ENCODE measurements around the gene ZNF845.
A peak's percentile ranks its signal among the peaks of the same experiment; 100 is the strongest.
"Not testable (repeated sequence)": the region's sequence is repeated elsewhere in the genome, so short reads cannot be mapped to it uniquely, and the experiment has no call there.

The ZNF845 gene

GRCh38 chr19:53333463-53334449, at the start of gene ZNF845:
ZNF845 (plus strand) TSS chr19:53333749; CDS start chr19:53341308, 7,559 bp downstream.
- DNase-seq: peak; percentile 87

DNA sequence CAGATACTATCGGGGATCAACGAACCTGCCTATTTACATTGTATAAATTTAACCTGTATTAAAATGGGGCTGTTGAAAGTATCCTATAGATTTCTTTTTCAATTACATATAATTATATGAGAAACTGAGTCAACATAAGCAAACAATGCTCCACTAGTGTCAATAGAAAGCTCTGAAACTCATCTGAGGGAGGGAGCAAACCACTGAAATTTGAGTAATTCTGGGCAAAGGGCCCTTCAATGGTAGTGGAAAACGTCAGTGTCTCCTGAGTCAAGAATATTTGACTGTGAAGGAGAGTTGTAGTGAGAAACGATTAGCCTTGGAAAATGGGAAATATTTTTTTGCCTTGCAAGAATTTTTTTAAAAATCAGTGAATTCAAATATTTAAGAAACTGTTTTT, 48.5 kb upstream of the ZNF845 start:
- no peak for DNase-seq

GRCh38 chr19:53290758-53291549, 42.6 kb upstream of the ZNF845 start:
- DNase-seq: no peak

- no peak for DNase-seq
Observed at GRCh38 chr19:53294786-53295441, 38.6 kb upstream of the ZNF845 start.

DNA sequence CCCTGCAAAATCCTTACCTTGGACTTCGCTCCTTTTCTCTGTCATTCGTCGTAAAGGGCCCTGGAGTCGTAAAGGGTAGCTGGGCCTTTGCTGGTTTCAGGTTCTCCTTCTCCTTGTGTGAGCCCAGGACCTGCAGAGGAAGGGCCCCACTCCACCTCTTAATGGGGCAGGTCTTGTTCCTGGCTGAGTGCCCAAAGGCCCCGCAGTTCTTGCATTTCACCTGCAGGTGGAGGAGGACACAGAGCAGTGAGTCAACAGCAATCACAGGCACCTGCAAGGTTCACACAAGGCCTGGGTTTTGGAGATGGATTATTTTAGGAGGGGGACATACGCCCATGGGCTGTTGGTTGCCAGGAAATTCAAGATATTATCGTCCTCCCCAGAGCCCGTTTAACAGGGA, 32.2 kb upstream of the ZNF845 start:
- not testable (repeated sequence) for DNase-seq

DNA sequence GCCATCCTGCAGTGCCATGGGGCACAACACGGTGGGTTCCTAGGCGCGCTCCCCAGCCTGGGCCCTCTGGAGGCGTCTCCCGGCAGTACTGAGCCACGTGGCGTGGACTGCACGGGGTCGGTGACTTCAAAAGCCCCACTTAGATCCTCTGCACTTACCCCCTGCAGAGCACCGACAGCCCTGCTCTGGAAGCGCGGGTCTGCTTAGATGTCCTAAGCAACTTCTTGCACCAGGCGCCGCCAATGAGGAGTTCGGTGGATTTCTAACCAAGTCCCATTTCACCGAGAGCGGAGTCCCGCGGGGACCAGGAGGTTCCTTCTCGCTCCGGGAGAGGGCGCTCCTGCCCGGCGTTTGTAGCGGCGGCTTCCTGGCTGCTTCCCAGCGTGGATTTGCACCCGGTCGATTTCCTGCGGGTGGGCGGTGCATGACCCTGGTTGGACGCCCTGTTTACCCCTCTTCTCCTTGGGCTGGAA, 25.2 kb upstream of the ZNF845 start:
- DNase-seq: peak; percentile 1

DNA sequence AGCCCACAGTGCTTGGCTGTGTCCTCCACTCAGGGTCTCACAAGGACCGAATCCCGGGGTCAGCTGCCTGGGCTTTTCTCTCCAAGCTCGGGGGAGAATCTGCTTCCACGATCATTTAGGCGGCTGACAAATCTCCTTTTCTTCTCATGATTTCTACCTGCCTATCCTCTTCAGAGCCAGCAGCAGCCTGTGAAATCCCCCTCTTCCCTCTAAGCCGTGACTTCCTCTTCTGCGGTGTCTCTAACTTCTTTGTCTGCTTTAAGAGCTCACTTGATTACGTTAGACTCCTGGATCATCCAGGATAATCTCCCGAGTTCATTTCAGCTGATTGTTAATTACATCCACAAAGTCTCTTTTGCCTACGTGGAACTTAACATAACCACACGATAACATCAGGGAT, 22.5 kb upstream of the ZNF845 start:
- no peak for DNase-seq

DNA sequence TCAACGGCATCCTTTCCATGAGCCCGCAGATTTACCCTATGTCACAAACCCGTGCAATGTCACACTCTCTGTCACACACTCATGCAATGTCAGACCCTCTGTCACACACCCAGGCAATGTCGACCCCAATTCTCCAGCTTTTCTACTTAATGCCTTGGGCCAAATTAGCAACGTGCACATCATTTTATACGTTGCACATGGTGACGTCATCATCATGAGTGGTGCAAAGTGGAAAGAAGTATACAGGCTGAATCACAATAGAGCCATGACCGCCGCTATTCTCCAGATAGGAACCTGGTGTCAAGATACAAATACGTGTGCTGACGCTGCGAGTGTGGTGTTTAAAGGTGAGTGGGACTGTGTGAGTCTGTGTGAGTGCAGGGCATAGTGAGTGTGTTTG, 21.7 kb upstream of the ZNF845 start:
- no peak for DNase-seq

- DNase-seq: no peak
Observed at GRCh38 chr19:53328967-53329366, 4.6 kb upstream of the ZNF845 start.

DNA sequence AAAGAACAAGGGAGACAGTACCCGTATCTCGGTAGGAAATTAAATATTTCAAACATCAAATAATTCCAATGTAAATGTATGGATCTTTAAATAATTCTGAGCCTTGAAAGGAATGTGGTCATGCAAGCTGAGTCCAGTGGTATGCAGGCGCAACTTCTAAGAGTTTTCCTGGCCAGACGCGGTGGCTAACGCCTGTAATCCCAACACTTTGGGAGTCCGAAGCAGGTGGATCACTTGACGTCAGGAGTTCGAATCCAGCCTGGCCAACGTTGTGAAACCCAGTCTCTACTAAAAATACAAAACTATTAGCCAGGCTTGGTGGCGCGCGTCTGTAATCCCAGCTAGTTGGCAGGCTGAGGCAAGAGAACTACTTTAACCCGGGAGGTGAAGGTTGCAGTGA, 1.1 kb upstream of the ZNF845 start:
- DNase-seq: no peak

DNA sequence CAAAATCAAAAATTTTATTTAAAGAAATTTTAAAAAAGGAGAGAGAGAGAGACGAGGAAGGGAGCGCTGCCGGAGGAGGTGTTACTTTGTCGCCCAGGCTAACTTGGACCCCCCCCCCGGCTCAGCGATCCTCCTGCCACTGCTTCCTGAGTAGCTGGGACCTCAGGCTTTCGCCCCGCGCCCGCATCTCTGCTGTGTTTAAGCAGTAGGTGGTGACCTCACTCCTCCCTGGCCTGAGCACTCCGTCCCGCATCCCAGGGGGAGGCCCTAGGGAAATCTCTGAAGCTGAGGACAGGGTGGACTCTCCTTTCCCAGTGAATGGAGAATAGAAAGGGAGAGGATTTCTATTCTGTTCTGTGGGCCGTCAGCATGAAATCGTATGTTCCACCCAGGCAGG, 485 bp upstream of the ZNF845 start:
- no peak for DNase-seq

- DNase-seq: not testable (repeated sequence)
Observed at GRCh38 chr19:53344403-53344802, 10.9 kb downstream of the ZNF845 start.

- DNase-seq: no peak
Observed at GRCh38 chr19:53355739-53356138, 22.2 kb downstream of the ZNF845 start.

- DNase-seq: no peak
Observed at GRCh38 chr19:53357821-53358581, 24.5 kb downstream of the ZNF845 start.

DNA sequence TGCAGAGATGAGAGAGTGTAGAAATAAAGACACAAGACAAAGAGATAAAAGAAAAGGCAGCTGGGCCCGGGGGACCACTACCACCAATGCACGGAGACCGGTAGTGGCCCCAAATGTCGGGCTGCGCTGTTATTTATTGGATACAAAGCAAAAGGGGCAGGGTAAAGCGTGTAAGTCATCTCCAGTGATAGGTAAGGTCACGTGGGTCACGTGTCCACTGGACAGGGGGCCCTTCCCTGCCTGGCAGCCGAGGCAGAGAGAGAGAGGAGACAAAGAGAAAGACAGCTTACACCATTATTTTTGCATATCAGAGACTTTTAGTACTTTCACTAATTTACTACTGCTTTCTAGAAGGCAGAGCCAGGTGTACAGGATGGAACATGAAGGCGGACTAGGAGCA, 26.5 kb downstream of the ZNF845 start:
- DNase-seq: not testable (repeated sequence)

DNA sequence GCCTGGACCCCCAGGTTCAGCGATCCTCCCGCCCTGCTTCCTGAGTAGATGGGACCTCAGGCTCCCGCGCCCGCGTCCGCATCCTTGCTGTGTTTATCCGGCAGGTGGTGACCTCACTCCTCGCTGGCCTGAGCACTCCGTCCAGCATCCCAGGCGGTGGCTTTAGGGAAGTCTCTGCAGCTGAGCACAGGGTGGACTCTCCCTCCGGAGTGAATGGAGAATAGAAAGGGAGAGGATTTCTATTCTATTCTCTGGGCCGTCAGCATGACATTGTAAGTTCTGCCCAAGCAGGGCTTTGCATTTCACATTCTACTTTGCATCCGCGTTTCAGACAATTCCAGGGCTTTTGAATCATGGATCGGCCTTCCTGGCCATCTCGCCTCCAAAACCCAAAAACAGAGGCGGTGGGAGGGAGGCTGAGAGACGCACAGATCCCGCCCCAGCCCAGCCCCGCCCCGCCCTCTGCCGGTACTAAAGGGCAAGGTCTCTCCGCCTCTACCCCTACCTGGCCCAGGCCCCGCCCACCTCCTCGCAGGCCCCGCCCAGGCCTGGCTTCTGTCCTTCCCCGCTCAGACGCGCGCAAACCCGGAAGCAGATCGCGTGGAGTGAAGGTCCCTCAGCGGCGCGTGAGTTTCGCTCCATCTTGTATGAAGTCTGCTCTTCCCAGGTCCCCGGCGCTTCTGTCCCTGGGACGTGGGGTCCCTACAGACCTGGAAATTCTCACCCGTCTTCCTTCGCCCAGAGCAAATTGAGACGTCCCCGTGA, 31.8 kb downstream of the ZNF845 start, which contains the start of gene ZNF525:
Gene ZNF525, plus strand, starts transcription at position 572 of the 765 bp plus-strand sequence. CDS start 6,577 bp downstream, outside the sequence.
- DNase-seq: peak; percentile 85

DNA sequence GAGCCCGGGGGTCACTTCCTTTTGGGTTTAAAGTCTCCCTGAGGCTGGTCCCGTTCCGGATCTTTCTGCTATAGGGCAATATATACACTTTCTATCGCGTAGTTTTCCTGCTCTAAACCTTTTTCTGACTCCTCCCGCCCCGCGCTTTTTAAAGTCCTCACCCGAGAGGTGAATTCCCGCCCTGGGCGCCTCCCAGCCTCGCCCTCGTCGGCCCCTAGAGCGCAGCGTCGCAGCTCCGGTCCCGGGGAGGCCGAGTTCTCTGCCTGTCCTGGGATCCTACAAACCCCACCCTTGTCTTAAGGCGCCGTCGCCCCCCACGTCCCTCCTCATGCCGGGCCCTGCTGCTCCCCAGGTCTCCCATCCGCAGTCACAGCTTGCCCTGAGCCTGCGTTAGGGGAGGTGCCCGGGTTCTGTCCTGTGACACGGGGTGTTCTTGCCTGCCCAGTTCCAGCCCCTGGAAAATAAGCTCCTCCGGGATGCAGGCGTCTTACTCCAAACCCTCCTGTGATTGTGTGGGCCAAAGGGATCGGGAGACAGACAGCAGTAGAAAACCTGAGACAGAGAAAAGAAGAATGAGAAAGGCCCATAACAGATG, 32.4 kb downstream of the ZNF845 start:
- DNase-seq: peak; percentile 31

- DNase-seq: no peak
Observed at GRCh38 chr19:53372196-53372595, 38.6 kb downstream of the ZNF845 start.

DNA sequence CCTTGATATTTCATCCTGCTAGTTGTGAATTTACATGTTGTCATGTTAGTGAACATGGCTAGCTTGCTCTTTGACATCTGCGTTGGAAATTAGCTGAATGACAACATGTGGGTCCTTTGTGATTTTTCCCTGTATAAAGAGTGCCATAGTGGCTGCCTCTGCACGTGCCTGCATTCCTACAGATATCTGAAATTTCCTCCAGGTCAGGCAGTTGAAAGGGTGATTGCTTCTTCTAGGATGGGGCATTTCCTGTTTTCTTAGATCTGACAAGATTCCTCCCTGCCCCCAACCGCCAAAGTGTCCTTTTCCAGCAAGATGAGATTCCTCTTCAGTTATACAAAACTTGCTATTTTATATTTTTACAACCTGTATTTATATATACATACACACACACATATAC, 40.7 kb downstream of the ZNF845 start:
- DNase-seq: no peak

DNA sequence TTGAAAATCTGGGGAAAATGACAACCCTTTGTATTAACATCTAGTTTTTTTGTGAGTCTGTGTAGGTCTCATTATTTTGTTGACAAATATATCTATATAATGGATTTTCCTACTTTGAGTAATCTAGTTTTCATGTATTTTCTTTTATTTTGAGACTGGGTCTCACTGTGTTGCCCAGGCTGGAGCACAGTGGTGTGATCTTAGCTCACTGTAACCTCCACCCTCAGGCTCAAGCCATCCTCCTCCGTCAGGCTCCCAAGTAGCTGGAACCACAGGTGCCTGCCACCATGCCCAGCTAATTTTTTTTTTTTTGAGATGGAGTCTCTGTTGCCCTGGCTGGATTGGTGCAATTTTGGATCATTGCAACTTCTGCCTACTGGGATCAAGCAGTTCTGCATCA, 41.2 kb downstream of the ZNF845 start:
- no peak for DNase-seq

- DNase-seq: no peak
Observed at GRCh38 chr19:53381376-53381775, 47.8 kb downstream of the ZNF845 start.
